Fibroblast of lung (primary cell): ENCODE results near the gene APCDD1L. TPM values are rescaled to one million over a fixed set of nuclear protein-coding genes. Genes with fewer than 3 reads are reported as not detected.

Experiments
- DNase-seq, 2 donors: peaks; one replicate each; pipeline versions ENCODE4 v3.0.0 to v3.0.0-alpha.2; 2010; ENCODE audit warnings: low read depth in 2 of 2
- H2AFZ ChIP-seq: 2 replicates; pipeline ENCODE4 v1.5.1; 2012; ENCODE audit warnings: low read length, control low read depth, inconsistent platforms
- H3K27ac ChIP-seq: 2 replicates; pipeline ENCODE4 v1.5.1; 2011; ENCODE audit warnings: low read length, control low read depth; ENCODE audit not compliant: insufficient read depth
- H3K27me3 ChIP-seq: 2 replicates; pipeline ENCODE4 v1.5.1; 2011; ENCODE audit warnings: mild to moderate bottlenecking, low read length; ENCODE audit not compliant: control insufficient read depth, insufficient read depth
- H3K36me3 ChIP-seq: 2 replicates; pipeline ENCODE4 v1.5.1; 2011; ENCODE audit warnings: low read length; ENCODE audit not compliant: control insufficient read depth, insufficient read depth
- H3K4me1 ChIP-seq: 2 replicates; pipeline ENCODE4 v1.5.1; 2011; ENCODE audit warnings: low read length; ENCODE audit not compliant: control insufficient read depth, insufficient read depth; ENCODE audit errors: extremely low read depth
- H3K4me2 ChIP-seq: 2 replicates; pipeline ENCODE4 v1.5.1; 2011; ENCODE audit warnings: low read length, control low read depth; ENCODE audit not compliant: insufficient read depth; ENCODE audit errors: extremely low read depth
- H3K4me3 ChIP-seq, 4 experiments: fragments of 200-600 bp in 1 of 4; sonication (generic) in 1 of 4; replicated peaks in 1 of 4; 2 replicates each; pipeline ENCODE4 v1.5.1; 2011 to 2016; ENCODE audit warnings: low read length in 4 of 4, low read depth in 3 of 4, mild to moderate bottlenecking in 3 of 4, control low read depth in 2 of 4, inconsistent platforms in 1 of 4, mixed read lengths in 1 of 4; ENCODE audit not compliant: insufficient read depth in 1 of 4; ENCODE audit errors: control extremely low read depth in 1 of 4
- H3K79me2 ChIP-seq: 2 replicates; pipeline ENCODE4 v1.5.1; 2012; ENCODE audit warnings: mild to moderate bottlenecking, low read length, inconsistent platforms; ENCODE audit not compliant: control insufficient read depth, insufficient read depth
- H3K9ac ChIP-seq: 2 replicates; pipeline ENCODE4 v1.5.1; 2011; ENCODE audit warnings: mild to moderate bottlenecking, low read length, control low read depth; ENCODE audit not compliant: insufficient read depth
- H3K9me3 ChIP-seq: 2 replicates; pipeline ENCODE4 v1.5.1; 2012; ENCODE audit warnings: low read depth, low read length; ENCODE audit not compliant: control insufficient read depth, insufficient read depth
- H4K20me1 ChIP-seq: 2 replicates; pipeline ENCODE4 v1.5.1; 2011; ENCODE audit warnings: low read length; ENCODE audit not compliant: control insufficient read depth, insufficient read depth; ENCODE audit errors: extremely low read depth
- CTCF ChIP-seq, 2 donors: IDR thresholded peaks in 1 of 2; conservative IDR thresholded peaks in 1 of 2; 1 replicate in 1 of 2; 2 replicates in 1 of 2; pipeline ENCODE4 v1.5.1; 2011 to 2012; ENCODE audit warnings: low read length in 2 of 2, control low read depth in 1 of 2, inconsistent platforms in 1 of 2, low read depth in 1 of 2, mild to moderate bottlenecking in 1 of 2
- EZH2 ChIP-seq: IDR thresholded peaks from 2 replicates; pipeline ENCODE4 v1.5.1; 2012; ENCODE audit warnings: low read length, control low read depth, mild to moderate bottlenecking; ENCODE audit errors: missing control alignments
- polyA plus RNA-seq, 2 donors: library from polyadenylated mRNA; depleted of rRNA in 1 of 2; stranded (reverse) in 1 of 2; unstranded in 1 of 2; fragments of >200 nt; gene quantifications; 2 replicates each; pipeline ENCODE4 v1.2.1, GENCODE V29; 2011 to 2012; ENCODE audit warnings: missing spikeins in 1 of 2
- total RNA-seq: library from RNA; depleted of rRNA; stranded (reverse); fragments of >200 nt; gene quantifications from 2 replicates; pipeline ENCODE4 v1.2.1, GENCODE V29; 2014

APCDD1L gene
- total and polyA plus RNA-seq, 2 donors (not counting 1 experiment from before 2014, with no cell fraction given): 0.18 to 0.99 TPM

GRCh38 chr20:58554541-58554940, 39.3 kb upstream of the APCDD1L start:
- Histone ChIP-seq H3K9ac (no peak overlapping the region), H3K27ac (no peak overlapping the region)

GRCh38 chr20:58553841-58554240, 38.6 kb upstream of the APCDD1L start:
- Histone ChIP-seq H3K4me2 (no peak overlapping the region), H3K9ac (no peak overlapping the region), H4K20me1 (no peaks in the 10 kb centered on the region), H3K4me1 (no peaks in the 10 kb centered on the region), H3K4me3 (no peak overlapping the region), H3K9me3 (no peaks in the 10 kb centered on the region), H3K27ac (no peak overlapping the region), H2AFZ (no peak overlapping the region), H3K36me3 (no peaks in the 10 kb centered on the region), H3K79me2 (no peaks in the 10 kb centered on the region), H3K27me3 (no peaks in the 10 kb centered on the region)
- TF ChIP-seq EZH2: no peak
- no peak for TF ChIP-seq CTCF (conservative IDR thresholded peaks at IDR 0.05 in 1 of 2, IDR thresholded peaks at IDR 0.05 in 1 of 2; ENCODE audit: low read depth in 1 of 2, low read length in 2 of 2)
- peak; percentile 61 to 80 for DNase-seq

More at GRCh38 chr20:58554541-58554940, 39.3 kb upstream of the APCDD1L start:
- Histone ChIP-seq H3K36me3 (no peaks in the 10 kb centered on the region), H3K9me3 (no peaks in the 10 kb centered on the region), H2AFZ (no peak overlapping the region), H4K20me1 (no peaks in the 10 kb centered on the region), H3K4me2 (no peak overlapping the region), H3K4me3 (no peak overlapping the region), H3K4me1 (no peaks in the 10 kb centered on the region), H3K27me3 (no peaks in the 10 kb centered on the region), H3K79me2 (no peaks in the 10 kb centered on the region)
- no peak for DNase-seq
- TF ChIP-seq EZH2 (no peak), CTCF (conservative IDR thresholded peaks at IDR 0.05 in 1 of 2, IDR thresholded peaks at IDR 0.05 in 1 of 2; ENCODE audit: low read depth in 1 of 2, low read length in 2 of 2) (no peak)

GRCh38 chr20:58553166-58553696, 38.0 kb upstream of the APCDD1L start:
- Histone ChIP-seq H3K9me3 (no peaks in the 10 kb centered on the region), H3K36me3 (no peaks in the 10 kb centered on the region), H3K4me3 (no peak overlapping the region), H3K79me2 (no peaks in the 10 kb centered on the region), H3K27me3 (no peaks in the 10 kb centered on the region), H3K4me2 (no peak overlapping the region), H2AFZ (no peak overlapping the region), H3K9ac (no peak overlapping the region), H3K27ac (no peak overlapping the region), H3K4me1 (no peaks in the 10 kb centered on the region), H4K20me1 (no peaks in the 10 kb centered on the region)
- no peak for TF ChIP-seq EZH2
- TF ChIP-seq CTCF (conservative IDR thresholded peaks at IDR 0.05 in 1 of 2, IDR thresholded peaks at IDR 0.05 in 1 of 2; ENCODE audit: low read depth in 1 of 2, low read length in 2 of 2): no peak
- DNase-seq: no peak
